Gastroesophageal sphincter (tissue), 4 donors: ENCODE results near the gene GJC1. TPM values are rescaled to one million over a fixed set of nuclear protein-coding genes. Genes with fewer than 3 reads are reported as not detected.

Experiments used
- ATAC-seq: fragments of 150-250 bp; one replicate; pipeline ENCODE4 v1.9.1; 2016; ENCODE audit warnings: mild to moderate bottlenecking, moderate library complexity
- H3K27ac ChIP-seq, 4 donors: fragments of 200-600 bp; sonication (generic) in 3 of 4; 1 replicate in 3 of 4; 2 replicates in 1 of 4; pipeline ENCODE4 v1.5.1; 2016 to 2019
- H3K27me3 ChIP-seq: fragments of 200-600 bp; sonication (generic); one replicate; pipeline ENCODE4 v1.5.1; 2019
- H3K36me3 ChIP-seq, 2 donors: fragments of 200-600 bp; sonication (generic); one replicate each; pipeline ENCODE4 v1.5.1; 2019; ENCODE audit warnings: control low read depth in 1 of 2
- H3K4me1 ChIP-seq, 3 donors: fragments of 200-600 bp; sonication (generic); 1 replicate in 2 of 3; 2 replicates in 1 of 3; pipeline ENCODE4 v1.5.1; 2016 to 2019; ENCODE audit warnings: control low read depth in 2 of 3
- H3K4me3 ChIP-seq, 2 donors: fragments of 200-600 bp; sonication (generic); one replicate each; pipeline ENCODE4 v1.5.1; 2019; ENCODE audit warnings: mild to moderate bottlenecking in 1 of 2, moderate library complexity in 1 of 2
- H3K9me3 ChIP-seq, 3 donors: fragments of 200-600 bp; sonication (generic); one replicate each; pipeline ENCODE4 v1.5.1; 2017 to 2019; ENCODE audit warnings: control low read depth in 2 of 3
- CTCF ChIP-seq, 4 experiments: fragments of 200-600 bp in 2 of 4; fragments of 450-650 bp in 2 of 4; sonication (generic) in 1 of 4; IDR thresholded peaks; one replicate each; pipeline ENCODE4 v1.5.1; 2017 to 2019; ENCODE audit warnings: antibody characterized with exemption in 4 of 4, mild to moderate bottlenecking in 2 of 4, moderate library complexity in 2 of 4
- EP300 ChIP-seq: sonication (generic); formaldehyde crosslinking; IDR thresholded peaks from one replicate; pipeline ENCODE4 v1.6.1; 2017; ENCODE audit warnings: antibody characterized with exemption, mild to moderate bottlenecking
- POLR2A ChIP-seq, 2 donors: fragments of 450-650 bp; IDR thresholded peaks; one replicate each; pipeline ENCODE4 v1.6.1; 2017; ENCODE audit warnings: antibody characterized with exemption in 2 of 2, mild to moderate bottlenecking in 2 of 2, moderate library complexity in 1 of 2
- POLR2AphosphoS5 ChIP-seq: sonication (generic); formaldehyde crosslinking; IDR thresholded peaks from one replicate; pipeline ENCODE4 v1.6.1; 2017; ENCODE audit warnings: antibody characterized with exemption
- WGBS, 2 donors: methylation state at CpG; one replicate each; pipeline ENCODE4 v1.1.5; 2018; ENCODE audit warnings: low coverage in 1 of 2; 5-methylcytosine and 5-hydroxymethylcytosine counted together
- total RNA-seq, 4 donors: library from RNA; depleted of rRNA; stranded (reverse); fragments of >200 nt; gene quantifications; one replicate each; pipeline ENCODE4 v1.1.0, GENCODE V29; 2016

The GJC1 gene
- total RNA-seq, 4 donors from 2014 or later = 28.2 to 78.3 (median 44.5) TPM

- peak overlapping the region; percentile 75 to 90 (median 84) for H3K27ac ChIP-seq
- peak; percentile 86 for ATAC-seq
- no peak overlapping the region for H3K4me3 ChIP-seq
- no peaks in the 10 kb centered on the region for H3K9me3 ChIP-seq
- TF ChIP-seq CTCF (IDR thresholded peaks at IDR 0.05) (no peak), EP300 (peak; percentile 27), POLR2A (IDR thresholded peaks at IDR 0.05) (no peak), POLR2AphosphoS5 (peak; percentile 95)
- H3K27me3 ChIP-seq = no peaks in the 10 kb centered on the region
- 36 to 52% methylated on average over 3 to 7 of the region's 10 CpGs for WGBS, 2 donors
- peaks cover 0 to 10% of the 10 kb centered on the region in 2 donors for H3K36me3 ChIP-seq
- H3K4me1 ChIP-seq = peaks cover 8 to 71% (median 10%) of the 10 kb centered on the region in 3 donors
Measured at GRCh38 chr17:44804302-44805089, 25.6 kb downstream of the GJC1 start.

GRCh38 chr17:44801880-44802279 is 28.2 kb downstream of the GJC1 start:
- no peak for TF ChIP-seq POLR2A (IDR thresholded peaks at IDR 0.05)
- TF ChIP-seq EP300 = no peak
- TF ChIP-seq CTCF (IDR thresholded peaks at IDR 0.05) = peak in 1 of 4 experiments; percentile 31
- peak; percentile 55 for TF ChIP-seq POLR2AphosphoS5
- H3K4me1 ChIP-seq = peaks cover 8 to 81% (median 10%) of the 10 kb centered on the region in 3 donors
- no peaks in the 10 kb centered on the region for H3K9me3 ChIP-seq
- H3K36me3 ChIP-seq = peaks cover 0 to 10% of the 10 kb centered on the region in 2 donors
- WGBS, 2 donors = 43 to 44% methylated on average over 5 of the region's 5 CpGs
- H3K27me3 ChIP-seq = no peaks in the 10 kb centered on the region
- H3K4me3 ChIP-seq = no peak overlapping the region
- peak; percentile 43 for ATAC-seq
- peak overlapping the region; percentile 48 to 90 (median 85) for H3K27ac ChIP-seq

- 48 to 64% methylated on average over 2 of the region's 2 CpGs for WGBS, 2 donors
- Histone ChIP-seq H3K27ac (peak overlapping the region; percentile 88 to 99 (median 90)), H3K9me3 (no peaks in the 10 kb centered on the region), H3K4me3 (peak overlapping the region in 1 of 2 donors; percentile 36), H3K4me1 (peaks cover 7 to 86% (median 11%) of the 10 kb centered on the region in 3 donors), H3K27me3 (no peaks in the 10 kb centered on the region), H3K36me3 (no peaks in the 10 kb centered on the region)
- TF ChIP-seq EP300 (no peak), CTCF (IDR thresholded peaks at IDR 0.05) (no peak), POLR2A (IDR thresholded peaks at IDR 0.05) (no peak), POLR2AphosphoS5 (peak; percentile 40)
- ATAC-seq = no peak
Measured at GRCh38 chr17:44798356-44798755, 31.7 kb downstream of the GJC1 start.

- Histone ChIP-seq H3K27me3 (no peaks in the 10 kb centered on the region), H3K27ac (peak overlapping the region; percentile 88 to 99 (median 90)), H3K36me3 (no peaks in the 10 kb centered on the region), H3K9me3 (no peaks in the 10 kb centered on the region), H3K4me1 (peaks cover 3 to 81% (median 9%) of the 10 kb centered on the region in 3 donors), H3K4me3 (peak overlapping the region; percentile 29 to 36)
- peak; percentile 79 for ATAC-seq
- TF ChIP-seq POLR2AphosphoS5 (peak; percentile 92), EP300 (no peak), POLR2A (IDR thresholded peaks at IDR 0.05) (peak in 1 of 2 donors; percentile 26), CTCF (IDR thresholded peaks at IDR 0.05) (no peak)
- WGBS, 2 donors = 33 to 82% methylated on average over 1 to 7 of the region's 11 CpGs
Measured at GRCh38 chr17:44797802-44798201, 32.3 kb downstream of the GJC1 start.
